DND-41 (cell line): Measurements from ENCODE around the gene SEPHS1.

Experiments
- ATAC-seq: fragments of 200-7000 bp; cut with Tn5 transposase; 3 replicates; pipeline ENCODE4 v1.9.1; 2021; ENCODE audit warnings: low read depth; ENCODE audit not compliant: insufficient read depth
- DNase-seq: peaks from one replicate; pipeline ENCODE4 v3.0.0-alpha.2; 2020
- H2AFZ ChIP-seq: 2 replicates; pipeline ENCODE4 v1.6.0; 2012; ENCODE audit warnings: low read depth, low read length
- H3K27ac ChIP-seq: 2 replicates; pipeline ENCODE4 v1.5.1; 2012; ENCODE audit warnings: low read length, inconsistent platforms
- H3K27me3 ChIP-seq: fragments of 200-600 bp; sonication (generic); 2 replicates; pipeline ENCODE4 v1.6.0; 2012; ENCODE audit warnings: low read length, mild to moderate bottlenecking, inconsistent platforms; ENCODE audit not compliant: insufficient read depth, poor library complexity
- H3K36me3 ChIP-seq: 2 replicates; pipeline ENCODE4 v1.5.1; 2012; ENCODE audit warnings: low read length, inconsistent platforms; ENCODE audit not compliant: insufficient read depth
- H3K4me1 ChIP-seq: 2 replicates; pipeline ENCODE4 v1.5.1; 2012; ENCODE audit warnings: mild to moderate bottlenecking, low read length; ENCODE audit not compliant: insufficient read depth
- H3K4me2 ChIP-seq: 2 replicates; pipeline ENCODE4 v1.6.0; 2012; ENCODE audit warnings: mild to moderate bottlenecking, moderate library complexity, low read length, inconsistent platforms; ENCODE audit not compliant: insufficient read depth
- H3K4me3 ChIP-seq, 2 experiments: fragments of 200-600 bp in 1 of 2; shearing (Covaris generic) in 1 of 2; 2 replicates each; pipeline ENCODE4 v1.5.1; 2012 to 2016; ENCODE audit warnings: inconsistent platforms in 2 of 2, low read length in 2 of 2, mild to moderate bottlenecking in 2 of 2, low read depth in 1 of 2, moderate library complexity in 1 of 2
- H3K79me2 ChIP-seq: 2 replicates; pipeline ENCODE4 v1.6.0; 2012; ENCODE audit warnings: low read length, inconsistent platforms; ENCODE audit not compliant: insufficient read depth
- H3K9ac ChIP-seq: 2 replicates; pipeline ENCODE4 v1.6.0; 2012; ENCODE audit warnings: low read depth, mild to moderate bottlenecking, inconsistent platforms, low read length, moderate library complexity
- H3K9me3 ChIP-seq: 2 replicates; pipeline ENCODE4 v1.5.1; 2012; ENCODE audit warnings: low read length, moderate library complexity, mild to moderate bottlenecking, inconsistent platforms; ENCODE audit not compliant: insufficient read depth, severe bottlenecking
- H4K20me1 ChIP-seq: 2 replicates; pipeline ENCODE4 v1.6.0; 2012; ENCODE audit warnings: low read length; ENCODE audit not compliant: insufficient read depth
- EZH2 ChIP-seq: IDR thresholded peaks from 3 replicates; pipeline ENCODE4 v1.6.1; 2012; ENCODE audit warnings: borderline replicate concordance, low read depth, mild to moderate bottlenecking, moderate library complexity, low read length, inconsistent platforms; ENCODE audit not compliant: severe bottlenecking
- TF ChIP-seq, protein P1 (sequence below): IDR thresholded peaks from 2 replicates; pipeline ENCODE4 v1.5.1; 2012; ENCODE audit warnings: borderline replicate concordance, low read length, moderate library complexity, mild to moderate bottlenecking; ENCODE audit not compliant: poor library complexity, severe bottlenecking; ENCODE audit errors: extremely low read depth

The SEPHS1 gene

DNA sequence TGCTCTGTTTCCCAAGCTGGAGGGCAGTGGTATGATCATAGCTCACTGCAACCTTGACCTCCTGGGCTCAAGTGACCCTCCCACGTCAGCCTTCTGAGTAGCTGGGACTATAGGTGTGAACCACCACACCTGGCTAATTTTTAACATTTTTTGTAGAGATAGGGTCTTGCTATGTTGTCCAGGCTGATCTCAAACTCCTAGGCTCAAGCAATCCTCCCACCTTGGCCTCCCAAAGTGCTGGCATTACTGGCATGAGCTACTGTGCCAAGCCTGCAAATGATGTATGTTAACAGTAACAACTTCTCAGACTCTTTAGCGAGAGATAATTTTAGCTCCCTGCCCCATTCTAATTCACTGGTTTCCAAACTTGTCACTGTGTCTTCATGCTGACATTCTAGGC, 27.7 kb upstream of the SEPHS1 start:
- no peak for ATAC-seq
- H3K4me2 ChIP-seq: no peak overlapping the region
- no peaks in the 10 kb centered on the region for H3K4me1 ChIP-seq
- no peaks in the 10 kb centered on the region for H3K79me2 ChIP-seq
- H3K36me3 ChIP-seq: no peaks in the 10 kb centered on the region
- H3K4me3 ChIP-seq: no peak overlapping the region
- no peaks in the 10 kb centered on the region for H4K20me1 ChIP-seq
- H2AFZ ChIP-seq: no peak overlapping the region
- no peak overlapping the region for H3K27ac ChIP-seq
- no peaks in the 10 kb centered on the region for H3K9me3 ChIP-seq
- H3K9ac ChIP-seq: no peak overlapping the region
- no peak for TF ChIP-seq EZH2
- TF ChIP-seq, protein P1, sequence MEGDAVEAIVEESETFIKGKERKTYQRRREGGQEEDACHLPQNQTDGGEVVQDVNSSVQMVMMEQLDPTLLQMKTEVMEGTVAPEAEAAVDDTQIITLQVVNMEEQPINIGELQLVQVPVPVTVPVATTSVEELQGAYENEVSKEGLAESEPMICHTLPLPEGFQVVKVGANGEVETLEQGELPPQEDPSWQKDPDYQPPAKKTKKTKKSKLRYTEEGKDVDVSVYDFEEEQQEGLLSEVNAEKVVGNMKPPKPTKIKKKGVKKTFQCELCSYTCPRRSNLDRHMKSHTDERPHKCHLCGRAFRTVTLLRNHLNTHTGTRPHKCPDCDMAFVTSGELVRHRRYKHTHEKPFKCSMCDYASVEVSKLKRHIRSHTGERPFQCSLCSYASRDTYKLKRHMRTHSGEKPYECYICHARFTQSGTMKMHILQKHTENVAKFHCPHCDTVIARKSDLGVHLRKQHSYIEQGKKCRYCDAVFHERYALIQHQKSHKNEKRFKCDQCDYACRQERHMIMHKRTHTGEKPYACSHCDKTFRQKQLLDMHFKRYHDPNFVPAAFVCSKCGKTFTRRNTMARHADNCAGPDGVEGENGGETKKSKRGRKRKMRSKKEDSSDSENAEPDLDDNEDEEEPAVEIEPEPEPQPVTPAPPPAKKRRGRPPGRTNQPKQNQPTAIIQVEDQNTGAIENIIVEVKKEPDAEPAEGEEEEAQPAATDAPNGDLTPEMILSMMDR: no peak
- no peak for DNase-seq
- H3K27me3 ChIP-seq: no peaks in the 10 kb centered on the region

DNA sequence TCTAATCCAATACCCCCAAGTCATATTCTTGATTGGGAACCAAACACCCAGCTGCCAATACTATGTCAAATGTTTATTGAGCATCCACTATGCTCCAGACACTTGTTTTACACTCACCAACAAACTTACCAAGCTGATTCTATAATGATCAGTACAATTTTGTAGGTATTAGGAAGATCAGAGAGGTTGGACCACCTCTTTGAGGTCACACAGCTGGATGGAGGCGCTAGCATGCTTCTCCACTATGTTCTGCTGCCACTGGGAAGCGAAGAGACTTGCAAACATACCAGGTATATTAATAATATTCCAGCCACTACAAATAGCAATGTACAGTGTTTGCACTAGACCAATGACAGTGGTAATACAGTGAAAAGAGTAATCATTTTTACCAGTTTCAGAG, 25.6 kb upstream of the SEPHS1 start:
- H3K36me3 ChIP-seq: no peaks in the 10 kb centered on the region
- H3K27ac ChIP-seq: no peak overlapping the region
- H3K4me1 ChIP-seq: no peaks in the 10 kb centered on the region
- no peak overlapping the region for H3K9ac ChIP-seq
- TF ChIP-seq, protein P1: no peak
- TF ChIP-seq EZH2: no peak
- H3K9me3 ChIP-seq: no peaks in the 10 kb centered on the region
- H2AFZ ChIP-seq: no peak overlapping the region
- no peak for ATAC-seq
- H3K79me2 ChIP-seq: no peaks in the 10 kb centered on the region
- H3K27me3 ChIP-seq: no peaks in the 10 kb centered on the region
- no peak overlapping the region for H3K4me2 ChIP-seq
- no peak overlapping the region for H3K4me3 ChIP-seq
- DNase-seq: no peak
- no peaks in the 10 kb centered on the region for H4K20me1 ChIP-seq

DNA sequence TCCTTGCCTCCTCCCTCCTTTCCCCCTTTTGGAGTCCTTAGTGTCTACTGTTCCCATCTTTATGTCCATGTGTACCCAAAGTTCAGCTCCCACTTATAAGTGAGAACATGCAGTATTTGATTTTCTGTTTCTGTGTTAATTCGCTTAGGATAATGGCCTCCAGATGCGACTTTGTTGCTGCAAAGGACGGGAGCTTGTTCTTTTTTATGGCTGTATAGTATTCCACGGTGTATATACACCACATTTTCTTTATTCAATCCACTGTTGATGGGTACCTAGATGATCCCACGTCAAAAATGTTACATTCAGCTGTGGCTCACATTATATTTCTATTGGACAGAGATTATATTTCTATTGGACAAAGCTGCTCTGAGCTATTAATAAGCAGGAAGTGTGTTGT, 24.4 kb upstream of the SEPHS1 start:
- DNase-seq (no peak), ATAC-seq (no peak)

More for the DNA sequence above, 24.4 kb upstream of the SEPHS1 start:
- Histone ChIP-seq H2AFZ (no peak overlapping the region), H3K4me3 (no peak overlapping the region), H3K27ac (no peak overlapping the region), H4K20me1 (no peaks in the 10 kb centered on the region), H3K79me2 (no peaks in the 10 kb centered on the region), H3K36me3 (no peaks in the 10 kb centered on the region), H3K9ac (no peak overlapping the region), H3K9me3 (no peaks in the 10 kb centered on the region), H3K4me2 (no peak overlapping the region), H3K4me1 (no peaks in the 10 kb centered on the region), H3K27me3 (no peaks in the 10 kb centered on the region)
- TF ChIP-seq, protein P1: no peak
- TF ChIP-seq EZH2: no peak
